ENCODE data around the gene TANC1.
A peak's percentile ranks its signal among the peaks of the same experiment; 100 is the strongest.
"Not testable (repeated sequence)": the region's sequence is repeated elsewhere in the genome, so short reads cannot be mapped to it uniquely, and the experiment has no call there.

TANC1 gene

GRCh38 chr2:159094173-159094737 lies 125.8 kb downstream of the TANC1 start:
- DNase-seq = no peak

GRCh38 chr2:159095813-159096212 lies 127.4 kb downstream of the TANC1 start:
- no peak for DNase-seq

- not testable (repeated sequence) for DNase-seq
Measured at GRCh38 chr2:159096302-159096855, 127.9 kb downstream of the TANC1 start.

- no peak for DNase-seq
Measured at GRCh38 chr2:159096901-159097300, 128.5 kb downstream of the TANC1 start.

GRCh38 chr2:159098361-159098760 lies 129.9 kb downstream of the TANC1 start:
- peak; percentile 28 for DNase-seq

GRCh38 chr2:159098921-159099411 lies 130.5 kb downstream of the TANC1 start:
- DNase-seq = peak; percentile 6

GRCh38 chr2:159101755-159102489 lies 133.5 kb downstream of the TANC1 start:
- DNase-seq = no peak

- no peak for DNase-seq
Measured at GRCh38 chr2:159103411-159103810, 135.0 kb downstream of the TANC1 start.

GRCh38 chr2:159106109-159106508 lies 137.7 kb downstream of the TANC1 start:
- DNase-seq = no peak

GRCh38 chr2:159108181-159108893 lies 139.9 kb downstream of the TANC1 start:
- no peak for DNase-seq

- no peak for DNase-seq
Measured at GRCh38 chr2:159109517-159109916, 141.1 kb downstream of the TANC1 start.

GRCh38 chr2:159110784-159111183 lies 142.3 kb downstream of the TANC1 start:
- no peak for DNase-seq

GRCh38 chr2:159111346-159111927 lies 143.0 kb downstream of the TANC1 start:
- peak; percentile 27 for DNase-seq

- no peak for DNase-seq
Measured at GRCh38 chr2:159114835-159115234, 146.4 kb downstream of the TANC1 start.

- no peak for DNase-seq
Measured at GRCh38 chr2:159116922-159117321, 148.5 kb downstream of the TANC1 start.

- no peak for DNase-seq
Measured at GRCh38 chr2:159117658-159118057, 149.2 kb downstream of the TANC1 start.

GRCh38 chr2:159118115-159118858 lies 149.8 kb downstream of the TANC1 start:
- DNase-seq = peak; percentile 76

- DNase-seq = no peak
Measured at GRCh38 chr2:159118859-159119500, 150.5 kb downstream of the TANC1 start.

GRCh38 chr2:159119652-159120257 lies 151.3 kb downstream of the TANC1 start:
- no peak for DNase-seq

GRCh38 chr2:159123786-159124185 lies 155.3 kb downstream of the TANC1 start:
- no peak for DNase-seq

GRCh38 chr2:159124441-159124911 lies 156.0 kb downstream of the TANC1 start:
- DNase-seq = peak; percentile 13
